ENCODE results near the gene KIAA0753. TPM values are rescaled to one million over a fixed set of nuclear protein-coding genes. Genes with fewer than 3 reads are reported as not detected.

The KIAA0753 gene
- total RNA-seq, 1 experiment from 2014 or later = 18.3 TPM

GRCh38 chr17:6637458-6637840 lies 3.1 kb downstream of the KIAA0753 start:
- ChIA-PET CTCF (no interaction called here), RAD21 (ENCODE audit: low non-redundant PET in 1 of 2, low total read pairs in 2 of 2, uncharacterized antibody in 2 of 2, unreplicated experiment in 2 of 2) (no interaction called here), POLR2A (no interaction called here)
- Histone ChIP-seq H3K4me3 (replicated peaks in 1 of 2; ENCODE audit: low read depth in 1 of 2, low read length in 2 of 2) (no peak overlapping the region), H3K4me1 (ENCODE audit: control insufficient read depth in 1 of 2, insufficient read depth in 2 of 2, low read length in 2 of 2) (peaks cover 13 to 21% of the 10 kb centered on the region in 2 experiments; a peak in 3 of 4 replicates), H3K9me3 (ENCODE audit: control insufficient read depth in 1 of 2, insufficient read depth in 1 of 2, low read depth in 1 of 2, low read length in 2 of 2) (no peaks in the 10 kb centered on the region), H3K9me2 (ENCODE audit: insufficient read depth) (no peaks in the 10 kb centered on the region), H3K27me3 (ENCODE audit: insufficient read depth, low read length) (no peaks in the 10 kb centered on the region), H3K79me2 (ENCODE audit: insufficient read depth, low read length) (peaks cover 33% of the 10 kb centered on the region), H3K4me2 (ENCODE audit: low read length) (no peak overlapping the region), H3K9ac (ENCODE audit: low read length) (no peak overlapping the region), H4K20me1 (ENCODE audit: insufficient read depth) (no peaks in the 10 kb centered on the region), H2AFZ (ENCODE audit: low read depth, low read length, poor library complexity, severe bottlenecking) (no peak overlapping the region), H3K27ac (ENCODE audit: low read depth, low read length) (no peak overlapping the region), H3K36me3 (ENCODE audit: control insufficient read depth in 1 of 2, insufficient read depth in 2 of 2, low read length in 2 of 2) (peaks cover 14 to 21% of the 10 kb centered on the region in 2 experiments; a peak in 3 of 4 replicates)
- no TSS peak for BruUV-seq (replicated peaks)
- intact Hi-C loops (cut with micrococcal nuclease) = no loop called here
- no peak for DNase-seq (ENCODE audit: low read depth, low spot score)
- TF ChIP-seq MAX (IDR thresholded peaks at IDR 0.05) (no peak), ZNF274 (IDR thresholded peaks at IDR 0.05; ENCODE audit: low read depth, low read length) (no peak), ELF1 (IDR thresholded peaks at IDR 0.05; ENCODE audit: borderline replicate concordance, low read depth) (no peak), ATF3 (IDR thresholded peaks at IDR 0.05) (no peak), ZBTB33 (IDR thresholded peaks at IDR 0.05; ENCODE audit: extremely low read depth, insufficient replicate concordance, low read length) (no peak), EZH2 (IDR thresholded peaks at IDR 0.05) (no peak)
- ATAC-seq = no peak
